ENCODE results near the gene PEAK1.

DNA sequence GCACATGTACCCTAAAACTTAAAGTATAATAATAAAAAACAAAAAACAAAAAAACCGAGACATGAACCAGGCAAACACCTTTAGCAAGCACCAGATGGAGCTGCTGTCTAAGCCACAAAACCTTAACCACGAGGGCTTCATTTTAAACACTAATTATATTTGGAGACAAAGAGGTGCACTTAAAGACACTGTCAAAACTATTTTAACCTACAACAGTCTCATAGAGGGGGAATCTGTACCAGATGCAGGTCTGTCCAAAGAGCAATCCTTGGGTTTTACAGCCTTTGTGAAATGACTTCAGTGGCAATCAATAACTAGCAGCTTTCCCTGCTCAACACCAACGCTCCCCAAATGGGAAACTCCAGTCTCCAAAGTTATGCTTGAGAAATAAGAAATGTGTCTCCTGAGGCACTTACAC is 233.3 kb downstream of the PEAK1 start:
- TF ChIP-seq ARNTL (CRISPR knock-in tag; IDR thresholded peaks at IDR 0.05; ENCODE audit: borderline replicate concordance, low read depth) = no peak
- TF ChIP-seq, protein P1, sequence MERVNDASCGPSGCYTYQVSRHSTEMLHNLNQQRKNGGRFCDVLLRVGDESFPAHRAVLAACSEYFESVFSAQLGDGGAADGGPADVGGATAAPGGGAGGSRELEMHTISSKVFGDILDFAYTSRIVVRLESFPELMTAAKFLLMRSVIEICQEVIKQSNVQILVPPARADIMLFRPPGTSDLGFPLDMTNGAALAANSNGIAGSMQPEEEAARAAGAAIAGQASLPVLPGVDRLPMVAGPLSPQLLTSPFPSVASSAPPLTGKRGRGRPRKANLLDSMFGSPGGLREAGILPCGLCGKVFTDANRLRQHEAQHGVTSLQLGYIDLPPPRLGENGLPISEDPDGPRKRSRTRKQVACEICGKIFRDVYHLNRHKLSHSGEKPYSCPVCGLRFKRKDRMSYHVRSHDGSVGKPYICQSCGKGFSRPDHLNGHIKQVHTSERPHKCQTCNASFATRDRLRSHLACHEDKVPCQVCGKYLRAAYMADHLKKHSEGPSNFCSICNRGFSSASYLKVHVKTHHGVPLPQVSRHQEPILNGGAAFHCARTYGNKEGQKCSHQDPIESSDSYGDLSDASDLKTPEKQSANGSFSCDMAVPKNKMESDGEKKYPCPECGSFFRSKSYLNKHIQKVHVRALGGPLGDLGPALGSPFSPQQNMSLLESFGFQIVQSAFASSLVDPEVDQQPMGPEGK (CRISPR knock-in tag; IDR thresholded peaks at IDR 0.05; ENCODE audit: borderline replicate concordance) = no peak
- TF ChIP-seq PPARA (CRISPR knock-in tag; IDR thresholded peaks at IDR 0.05; ENCODE audit: borderline replicate concordance) = no peak
- TF ChIP-seq RARB (CRISPR knock-in tag; IDR thresholded peaks at IDR 0.05) = no peak

All from SK-N-SH treated with all-trans-retinoic acid at 6 μM for 48 hours (cell line).